ENCODE results near the gene CFAP221.

DNA sequence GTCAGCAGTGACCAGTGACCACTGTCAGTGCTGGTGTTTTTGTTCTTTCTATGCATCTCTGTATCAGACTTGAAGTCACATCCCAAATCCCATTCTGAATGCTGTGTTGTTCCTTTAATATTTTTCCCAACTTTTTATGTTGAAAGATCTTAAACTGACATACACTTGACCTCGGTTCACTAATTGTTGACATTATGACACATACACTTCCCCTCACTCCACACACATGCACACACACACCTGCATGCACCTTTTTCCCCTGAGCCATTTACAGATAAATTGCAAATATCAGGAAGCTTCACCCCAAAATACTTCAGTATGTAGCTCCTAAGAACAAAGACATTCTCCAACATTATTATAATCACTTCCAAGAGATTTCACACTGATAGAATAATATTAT, 62.4 kb downstream of the CFAP221 start:
- TF ChIP-seq, protein P1, sequence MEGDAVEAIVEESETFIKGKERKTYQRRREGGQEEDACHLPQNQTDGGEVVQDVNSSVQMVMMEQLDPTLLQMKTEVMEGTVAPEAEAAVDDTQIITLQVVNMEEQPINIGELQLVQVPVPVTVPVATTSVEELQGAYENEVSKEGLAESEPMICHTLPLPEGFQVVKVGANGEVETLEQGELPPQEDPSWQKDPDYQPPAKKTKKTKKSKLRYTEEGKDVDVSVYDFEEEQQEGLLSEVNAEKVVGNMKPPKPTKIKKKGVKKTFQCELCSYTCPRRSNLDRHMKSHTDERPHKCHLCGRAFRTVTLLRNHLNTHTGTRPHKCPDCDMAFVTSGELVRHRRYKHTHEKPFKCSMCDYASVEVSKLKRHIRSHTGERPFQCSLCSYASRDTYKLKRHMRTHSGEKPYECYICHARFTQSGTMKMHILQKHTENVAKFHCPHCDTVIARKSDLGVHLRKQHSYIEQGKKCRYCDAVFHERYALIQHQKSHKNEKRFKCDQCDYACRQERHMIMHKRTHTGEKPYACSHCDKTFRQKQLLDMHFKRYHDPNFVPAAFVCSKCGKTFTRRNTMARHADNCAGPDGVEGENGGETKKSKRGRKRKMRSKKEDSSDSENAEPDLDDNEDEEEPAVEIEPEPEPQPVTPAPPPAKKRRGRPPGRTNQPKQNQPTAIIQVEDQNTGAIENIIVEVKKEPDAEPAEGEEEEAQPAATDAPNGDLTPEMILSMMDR (conservative IDR thresholded peaks at IDR 0.05; ENCODE audit: low read length) = no peak
- no peak for TF ChIP-seq EZH2phosphoT487 (IDR thresholded peaks at IDR 0.05; ENCODE audit: borderline replicate concordance)
